OCI-LY3 (cell line): Measurements from ENCODE around the gene CDNF.

Source experiments
- CTCF ChIP-seq: fragments of 200-600, 300-600 bp; sonication (generic); IDR thresholded peaks from 2 replicates; pipeline ENCODE4 v1.5.1; 2014; ENCODE audit warnings: antibody characterized with exemption, low read length, low read depth
- EZH2phosphoT487 ChIP-seq: fragments of 200-600 bp; shearing (Covaris generic); IDR thresholded peaks from 2 replicates; pipeline ENCODE4 v1.6.1; 2018; ENCODE audit warnings: antibody characterized with exemption, mixed run types, low read depth

- TF ChIP-seq CTCF (no peak), EZH2phosphoT487 (no peak)
These were observed 1.6 kb downstream of the CDNF start for GRCh38 chr10:14836208-14836607.
